HG03108 (cell line): ENCODE results near the gene HBA2.
"Not testable (repeated sequence)": the region's sequence is repeated elsewhere in the genome, so short reads cannot be mapped to it uniquely, and the experiment has no call there.

Experiments used
- ATAC-seq: cut with Tn5 transposase; IDR thresholded peaks from one replicate; pipeline ENCODE4 v1.9.1; 2021; ENCODE audit warnings: moderate library complexity; ENCODE audit not compliant: unreplicated experiment

HBA2 gene

GRCh38 chr16:191831-192230 is 19.2 kb downstream of the HBA2 start:
- no peak for ATAC-seq

GRCh38 chr16:192686-193085 is 20.0 kb downstream of the HBA2 start:
- no peak for ATAC-seq

GRCh38 chr16:193441-193840 is 20.8 kb downstream of the HBA2 start:
- ATAC-seq, result no peak

- no peak for ATAC-seq
These were observed 21.8 kb downstream of the HBA2 start for GRCh38 chr16:194516-194915.

- ATAC-seq, result no peak
These were observed 27.7 kb downstream of the HBA2 start for GRCh38 chr16:200388-200787.

- no peak for ATAC-seq
These were observed 30.6 kb downstream of the HBA2 start for GRCh38 chr16:203246-203645.

GRCh38 chr16:204046-204445 is 31.4 kb downstream of the HBA2 start:
- not testable (repeated sequence) for ATAC-seq

- not testable (repeated sequence) for ATAC-seq
These were observed 36.7 kb downstream of the HBA2 start for GRCh38 chr16:209359-209758.

- ATAC-seq, result not testable (repeated sequence)
These were observed 39.0 kb downstream of the HBA2 start for GRCh38 chr16:211631-212180.

- no peak for ATAC-seq
These were observed 40.3 kb downstream of the HBA2 start for GRCh38 chr16:212999-213398.

- no peak for ATAC-seq
These were observed 47.3 kb downstream of the HBA2 start for GRCh38 chr16:220021-220420.
